ENCODE data around the gene PLA2G4A.

PLA2G4A gene

GRCh38 chr1:186894415-186894814 is 65.7 kb downstream of the PLA2G4A start:
- no peak for DNase-seq (ENCODE audit: low read depth, low spot score)
- ChIA-PET CTCF (no interaction called here), POLR2A (no interaction called here)
- TF ChIP-seq CTCF (IDR thresholded peaks at IDR 0.05; ENCODE audit: insufficient read depth, low read length, missing control alignments): no peak
- no peak overlapping the region for H3K4me3 ChIP-seq (ENCODE audit: low read depth, low read length)

GRCh38 chr1:186896211-186896610 is 67.5 kb downstream of the PLA2G4A start:
- POLR2A ChIA-PET: no interaction called here
- CTCF ChIA-PET: no interaction called here
- TF ChIP-seq CTCF (IDR thresholded peaks at IDR 0.05; ENCODE audit: insufficient read depth, low read length, missing control alignments): no peak
- H3K4me3 ChIP-seq (ENCODE audit: low read depth, low read length): no peak overlapping the region
- DNase-seq (ENCODE audit: low read depth, low spot score): no peak

- ChIA-PET CTCF (interaction anchor here (1.1 kb wide), 1 partner anchor 20 kb away, joined by 4 read pairs; no protein-coding TSS in a partner anchor), POLR2A (no interaction called here)
- no peak for TF ChIP-seq CTCF (IDR thresholded peaks at IDR 0.05; ENCODE audit: insufficient read depth, low read length, missing control alignments)
- H3K4me3 ChIP-seq (ENCODE audit: low read depth, low read length): no peak overlapping the region
- no peak for DNase-seq (ENCODE audit: low read depth, low spot score)
Measured at GRCh38 chr1:186897008-186897407, 68.3 kb downstream of the PLA2G4A start.

GRCh38 chr1:186899577-186899976 is 70.8 kb downstream of the PLA2G4A start:
- ChIA-PET POLR2A (no interaction called here), CTCF (no interaction called here)
- H3K4me3 ChIP-seq (ENCODE audit: low read depth, low read length): no peak overlapping the region
- TF ChIP-seq CTCF (IDR thresholded peaks at IDR 0.05; ENCODE audit: insufficient read depth, low read length, missing control alignments): no peak
- no peak for DNase-seq (ENCODE audit: low read depth, low spot score)

- no peak for TF ChIP-seq CTCF (IDR thresholded peaks at IDR 0.05; ENCODE audit: insufficient read depth, low read length, missing control alignments)
- no peak for DNase-seq (ENCODE audit: low read depth, low spot score)
- no peak overlapping the region for H3K4me3 ChIP-seq (ENCODE audit: low read depth, low read length)
- CTCF ChIA-PET: no interaction called here
- POLR2A ChIA-PET: no interaction called here
Measured at GRCh38 chr1:186899977-186900376, 71.2 kb downstream of the PLA2G4A start.

- DNase-seq (ENCODE audit: low read depth, low spot score): no peak
- ChIA-PET POLR2A (no interaction called here), CTCF (interaction anchor here (1.2 kb wide), 1 partner anchor 15 kb away, joined by 3 read pairs; no protein-coding TSS in a partner anchor)
- no peak overlapping the region for H3K4me3 ChIP-seq (ENCODE audit: low read depth, low read length)
- no peak for TF ChIP-seq CTCF (IDR thresholded peaks at IDR 0.05; ENCODE audit: insufficient read depth, low read length, missing control alignments)
Measured at GRCh38 chr1:186900539-186901237, 71.9 kb downstream of the PLA2G4A start.
